D721Med (cell line): ENCODE data around the gene ALPG.

Experiments used
- DNase-seq: peaks from one replicate; pipeline ENCODE4 v3.0.0; 2011; ENCODE audit warnings: low spot score; ENCODE audit not compliant: insufficient read length
- FAIRE-seq: peaks from 2 replicates; lab custom pipeline; 2011; peaks lifted over from hg19 to GRCh38; lab: Jason Lieb, UNC
- TF ChIP-seq, protein P1 (sequence below): IDR thresholded peaks from 2 replicates; pipeline ENCODE4 v1.5.1; 2012; ENCODE audit warnings: mild to moderate bottlenecking, control low read depth; ENCODE audit not compliant: insufficient read depth; ENCODE audit errors: missing control alignments

The ALPG gene

DNA sequence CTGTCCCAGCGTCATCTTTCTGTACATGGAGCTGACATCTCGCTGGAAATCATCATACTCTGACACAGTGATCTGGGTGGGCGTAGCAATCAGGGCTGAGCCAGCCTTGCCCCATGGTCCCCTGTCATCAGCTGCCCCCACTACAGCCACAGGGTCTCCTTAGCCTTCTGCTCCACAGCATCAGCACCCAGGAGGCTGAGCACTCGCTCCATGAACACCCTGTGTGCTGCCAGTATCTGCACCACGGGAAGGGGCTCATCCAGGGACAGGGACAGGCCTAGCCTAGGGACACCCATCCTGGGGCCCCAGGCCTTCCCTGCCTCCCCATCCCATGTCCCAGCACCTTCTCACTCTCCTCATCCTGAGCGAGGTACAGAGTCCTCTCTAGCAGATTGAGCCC lies 11.4 kb downstream of the ALPG start:
- DNase-seq: no peak
- FAIRE-seq: no peak
- TF ChIP-seq, protein P1, sequence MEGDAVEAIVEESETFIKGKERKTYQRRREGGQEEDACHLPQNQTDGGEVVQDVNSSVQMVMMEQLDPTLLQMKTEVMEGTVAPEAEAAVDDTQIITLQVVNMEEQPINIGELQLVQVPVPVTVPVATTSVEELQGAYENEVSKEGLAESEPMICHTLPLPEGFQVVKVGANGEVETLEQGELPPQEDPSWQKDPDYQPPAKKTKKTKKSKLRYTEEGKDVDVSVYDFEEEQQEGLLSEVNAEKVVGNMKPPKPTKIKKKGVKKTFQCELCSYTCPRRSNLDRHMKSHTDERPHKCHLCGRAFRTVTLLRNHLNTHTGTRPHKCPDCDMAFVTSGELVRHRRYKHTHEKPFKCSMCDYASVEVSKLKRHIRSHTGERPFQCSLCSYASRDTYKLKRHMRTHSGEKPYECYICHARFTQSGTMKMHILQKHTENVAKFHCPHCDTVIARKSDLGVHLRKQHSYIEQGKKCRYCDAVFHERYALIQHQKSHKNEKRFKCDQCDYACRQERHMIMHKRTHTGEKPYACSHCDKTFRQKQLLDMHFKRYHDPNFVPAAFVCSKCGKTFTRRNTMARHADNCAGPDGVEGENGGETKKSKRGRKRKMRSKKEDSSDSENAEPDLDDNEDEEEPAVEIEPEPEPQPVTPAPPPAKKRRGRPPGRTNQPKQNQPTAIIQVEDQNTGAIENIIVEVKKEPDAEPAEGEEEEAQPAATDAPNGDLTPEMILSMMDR: no peak

DNA sequence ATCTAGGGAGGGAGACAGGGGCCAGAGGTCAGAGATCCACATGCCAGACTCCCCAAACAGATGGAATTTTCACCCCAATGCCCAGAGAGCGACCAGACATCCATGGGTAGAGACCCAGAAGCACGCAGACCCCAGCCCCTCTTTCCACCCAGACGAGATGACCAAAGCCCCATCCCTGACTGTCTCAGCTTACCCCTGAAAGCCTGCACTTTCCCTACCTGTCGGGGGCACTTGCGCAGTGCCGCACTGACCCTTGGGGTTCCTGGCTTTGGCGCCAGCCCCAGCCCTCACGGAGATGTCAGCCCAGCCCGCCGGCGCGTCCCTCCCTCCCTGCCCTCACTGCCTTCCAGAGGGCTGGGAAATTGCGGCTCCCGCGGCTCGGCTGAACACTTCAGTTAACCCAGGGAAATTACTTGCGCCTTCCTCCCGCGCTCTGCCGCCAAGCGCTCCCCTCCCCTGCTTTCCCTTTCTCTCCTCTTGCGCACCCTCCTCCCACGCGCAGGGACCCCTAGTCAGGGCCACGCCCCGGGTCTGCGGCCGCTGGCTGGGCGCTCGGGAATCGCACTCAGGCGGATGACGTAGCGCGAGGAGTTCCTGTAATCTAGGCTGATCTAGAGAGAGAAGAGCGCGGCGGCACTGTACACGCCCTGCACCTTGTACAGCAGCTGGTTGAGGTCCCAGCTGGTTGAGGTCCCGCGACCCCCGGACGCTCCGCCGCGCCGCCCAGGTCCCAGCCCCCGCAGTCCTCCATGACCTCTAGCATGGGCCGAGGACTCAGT lies 12.0 kb downstream of the ALPG start:
- DNase-seq (peak; percentile 69), FAIRE-seq (no peak)
- TF ChIP-seq, protein P1: no peak

DNA sequence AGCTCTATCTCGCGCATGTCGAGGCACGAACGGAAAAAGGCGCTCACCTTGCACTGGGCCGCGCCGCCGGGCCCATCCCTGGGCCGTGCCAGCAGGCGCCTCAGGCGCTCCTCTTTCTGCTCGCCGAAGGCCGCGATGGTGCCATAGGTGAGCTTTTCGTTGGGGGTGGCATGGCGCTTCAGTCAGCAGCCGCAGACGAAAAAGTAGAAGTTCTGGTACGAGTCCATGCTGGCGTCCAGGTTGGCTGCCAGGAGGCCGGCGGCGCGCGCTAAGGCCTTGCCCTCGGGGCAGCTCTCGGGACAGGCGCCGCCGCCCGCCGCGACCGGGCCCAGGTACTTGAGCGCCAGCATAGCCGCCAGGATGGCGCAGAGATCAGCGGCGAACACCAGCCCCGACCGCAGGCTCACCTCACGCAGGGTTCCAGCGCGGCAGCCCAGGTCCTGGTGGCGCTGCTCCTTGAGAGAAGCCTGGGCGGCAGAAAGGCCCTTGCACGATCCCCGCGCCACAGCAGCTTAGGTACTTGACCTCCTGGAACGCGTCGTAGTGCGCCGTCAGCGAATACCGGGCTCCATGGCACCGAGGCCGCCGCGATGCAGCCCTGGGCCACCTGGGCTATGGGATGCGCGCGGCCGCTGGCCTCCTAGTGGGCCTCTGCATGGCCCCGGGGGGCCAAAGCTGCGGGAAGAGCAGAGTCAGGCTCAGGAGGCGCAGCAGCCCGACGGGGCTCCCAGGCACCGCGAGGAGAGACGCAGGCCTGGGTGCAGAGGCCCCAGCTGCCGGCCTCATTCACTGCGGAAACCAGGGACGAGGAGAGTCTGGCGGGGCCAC lies 12.8 kb downstream of the ALPG start:
- TF ChIP-seq, protein P1: no peak
- FAIRE-seq (no peak), DNase-seq (no peak)

DNA sequence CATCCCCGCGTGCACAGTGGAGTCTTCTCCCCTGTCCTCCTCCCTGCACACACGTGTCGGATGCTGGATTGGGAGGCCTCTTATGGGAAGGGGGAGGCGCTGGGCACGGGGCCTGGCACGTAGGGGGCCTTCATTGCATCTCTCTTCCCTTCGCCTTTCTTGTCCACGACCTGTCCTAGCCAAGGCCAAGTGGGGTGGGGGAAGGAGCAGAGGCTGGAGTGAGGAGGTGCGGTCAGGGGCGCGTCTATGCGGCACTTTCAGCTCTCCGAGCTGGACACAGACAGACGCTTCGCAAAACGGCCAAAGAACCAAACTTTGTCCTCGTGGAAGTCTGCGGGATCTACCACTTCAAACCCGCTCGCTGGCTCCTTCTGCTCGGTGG lies 13.4 kb downstream of the ALPG start:
- FAIRE-seq (no peak), DNase-seq (no peak)
- TF ChIP-seq, protein P1: no peak

DNA sequence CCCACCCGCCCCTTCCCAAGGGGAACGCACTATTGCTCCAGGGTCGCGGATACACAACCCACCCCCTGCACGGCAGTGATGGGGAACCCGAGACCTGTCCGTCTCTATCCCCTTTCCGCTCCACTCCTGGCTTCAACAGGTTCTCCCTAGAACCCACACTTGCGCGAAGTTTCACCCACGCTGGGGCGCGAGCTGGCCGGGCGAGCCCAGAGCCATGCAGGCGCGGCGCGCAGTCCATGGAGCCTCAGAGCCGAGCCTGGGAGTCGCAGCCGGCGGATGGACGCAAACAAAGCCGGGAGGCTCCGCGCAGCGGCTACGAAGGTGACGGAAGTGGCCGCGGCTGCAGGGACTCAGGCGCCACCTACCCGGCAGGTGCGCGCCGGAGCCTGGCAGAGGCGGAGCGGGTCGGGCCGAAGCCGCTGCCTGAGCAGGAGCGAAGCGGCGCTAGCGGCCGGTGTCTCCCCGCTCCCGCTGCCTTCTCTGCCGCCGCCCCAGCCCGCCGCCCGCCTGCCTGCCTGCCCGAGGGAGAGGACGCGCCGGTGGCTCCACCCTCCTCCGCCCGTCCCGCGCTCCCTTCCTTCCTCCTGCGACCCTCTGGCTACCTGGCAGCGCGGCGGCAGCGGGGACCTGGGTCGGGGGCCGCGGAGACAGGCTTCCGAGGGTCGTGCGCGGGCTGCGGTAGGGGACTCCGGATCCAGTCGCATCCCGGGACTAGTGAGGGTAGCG lies 14.0 kb downstream of the ALPG start:
- TF ChIP-seq, protein P1: no peak
- no peak for DNase-seq
- FAIRE-seq: no peak

DNA sequence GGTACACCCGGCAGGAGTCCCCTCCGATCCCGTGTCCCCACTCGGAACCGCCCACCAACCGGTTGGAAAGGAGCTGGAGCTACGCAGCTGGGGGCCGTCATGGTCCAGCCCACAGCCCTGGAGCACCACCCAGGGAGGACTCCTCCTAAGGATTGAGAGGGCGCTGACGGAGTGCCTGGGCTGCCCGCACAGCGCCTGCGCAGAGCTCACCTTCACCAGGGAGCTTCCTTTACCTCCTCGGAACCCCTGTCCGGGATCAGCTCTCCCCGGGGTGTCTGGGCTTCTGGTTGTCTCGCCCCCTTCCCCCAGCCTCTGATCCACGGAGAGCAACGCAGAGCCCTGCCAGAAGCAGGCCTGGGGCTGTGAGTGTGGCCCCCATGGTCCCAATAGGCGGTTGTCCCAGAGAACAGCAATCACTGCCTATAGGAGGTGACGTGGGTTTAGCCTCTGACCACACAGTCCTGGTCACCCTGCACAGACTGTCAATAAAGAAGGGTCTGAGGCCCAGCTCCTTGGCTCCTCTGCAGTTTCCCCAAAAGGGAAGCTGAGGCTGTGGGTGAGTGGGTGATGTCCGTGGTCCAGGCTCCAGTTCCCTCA lies 14.6 kb downstream of the ALPG start:
- DNase-seq (no peak), FAIRE-seq (no peak)
- TF ChIP-seq, protein P1: no peak
